Smooth muscle cell (in vitro differentiated cells): ENCODE data around the gene TSPAN13. TPM values are rescaled to one million over a fixed set of nuclear protein-coding genes. Genes with fewer than 3 reads are reported as not detected.

ENCODE experiments used
- polyA plus RNA-seq: library from polyadenylated mRNA; unstranded; fragments of >200 nt; fragmentation: Nextera tagmentation; extraction: Ambion mirVana; gene quantifications from 2 replicates; pipeline ENCODE4 v1.2.1, GENCODE V29; 2016
- total RNA-seq: library from RNA; depleted of rRNA; stranded (reverse); fragments of >200 nt; gene quantifications from 2 replicates; pipeline ENCODE4 v1.2.3, GENCODE V29; 2014

TSPAN13 gene
- total and polyA plus RNA-seq, 2 experiments from 2014 or later, result 103 to 142 TPM

Other genes with a start within 250 kb of the TSPAN13 start
- gene LRRC72, start 226.9 kb upstream of the TSPAN13 start, total RNA-seq, result not detected in 2 replicates
- not detected in 2 replicates for gene LRRC72, start 226.9 kb upstream of the TSPAN13 start, polyA plus RNA-seq
- gene ANKMY2, start 108.0 kb upstream of the TSPAN13 start, total RNA-seq, result 28.0 and 36.5 TPM in 2 replicates
- 24.0 and 25.5 TPM in 2 replicates for gene ANKMY2, start 108.0 kb upstream of the TSPAN13 start, polyA plus RNA-seq
- 77.9 and 83.7 TPM in 2 replicates for gene BZW2, start 107.6 kb upstream of the TSPAN13 start, total RNA-seq
- gene BZW2, start 107.6 kb upstream of the TSPAN13 start, polyA plus RNA-seq, result 56.1 and 70.4 TPM in 2 replicates
- gene AGR2, start 51.2 kb downstream of the TSPAN13 start, total RNA-seq, result 10.6 and 25.0 TPM in 2 replicates
- gene AGR2, start 51.2 kb downstream of the TSPAN13 start, polyA plus RNA-seq, result 1.2 and 20.6 TPM in 2 replicates
- not detected in 2 replicates for gene AGR3, start 128.2 kb downstream of the TSPAN13 start, total RNA-seq
- not detected in 2 replicates for gene AGR3, start 128.2 kb downstream of the TSPAN13 start, polyA plus RNA-seq